Measurements from ENCODE around the gene LTF.
"Not testable (repeated sequence)": the region's sequence is repeated elsewhere in the genome, so short reads cannot be mapped to it uniquely, and the experiment has no call there.

Gene LTF

DNA sequence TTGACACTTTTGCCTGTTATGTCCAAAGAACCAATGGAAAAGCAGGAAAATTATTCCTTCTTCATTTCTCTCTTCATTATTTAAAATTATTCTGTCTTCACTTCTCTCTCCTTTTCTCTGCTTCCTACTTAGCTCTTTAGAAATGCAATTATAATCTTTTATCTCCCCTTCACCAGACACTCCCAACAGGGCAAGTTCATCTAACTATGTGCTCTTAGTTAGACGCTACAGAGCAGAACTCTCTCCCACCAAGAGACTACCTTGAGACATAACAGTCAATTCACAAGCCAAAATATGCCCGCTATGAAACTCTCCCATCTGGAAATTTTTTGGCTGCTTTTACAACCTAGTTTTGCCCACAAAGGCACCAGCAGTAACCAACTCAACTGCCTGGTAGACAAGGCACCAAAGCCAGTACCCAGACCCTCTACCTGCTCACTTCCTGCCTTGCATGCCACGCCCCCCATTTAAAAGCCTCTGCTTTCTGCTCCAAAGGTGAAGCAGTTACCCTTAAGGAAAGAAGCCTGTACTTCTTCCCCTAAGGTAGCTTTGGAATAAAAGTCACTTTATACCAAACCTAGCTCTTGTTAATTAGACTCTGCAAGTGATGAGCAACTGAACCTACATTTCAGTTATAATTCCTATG is 29.5 kb downstream of the LTF start:
- no peak for FAIRE-seq

DNA sequence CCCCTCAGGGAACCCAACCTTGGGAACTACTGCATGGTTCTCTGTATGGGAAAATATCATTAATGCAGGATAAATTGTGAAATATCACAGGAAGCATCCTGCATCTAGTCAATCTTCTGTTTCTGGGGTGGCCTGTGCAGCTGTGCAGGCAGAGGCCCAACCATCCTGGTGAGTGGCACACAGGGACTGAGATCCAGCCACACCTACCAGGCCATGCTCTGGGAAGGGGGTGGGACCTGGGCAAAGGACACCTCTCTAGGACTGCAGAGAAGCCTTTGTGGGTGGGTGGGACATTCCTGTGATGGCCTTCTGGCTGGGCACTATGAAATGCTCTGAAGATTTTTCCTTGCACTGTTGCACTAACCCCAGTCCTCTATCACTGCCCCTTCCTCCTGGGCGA is 30.9 kb downstream of the LTF start:
- no peak for FAIRE-seq

DNA sequence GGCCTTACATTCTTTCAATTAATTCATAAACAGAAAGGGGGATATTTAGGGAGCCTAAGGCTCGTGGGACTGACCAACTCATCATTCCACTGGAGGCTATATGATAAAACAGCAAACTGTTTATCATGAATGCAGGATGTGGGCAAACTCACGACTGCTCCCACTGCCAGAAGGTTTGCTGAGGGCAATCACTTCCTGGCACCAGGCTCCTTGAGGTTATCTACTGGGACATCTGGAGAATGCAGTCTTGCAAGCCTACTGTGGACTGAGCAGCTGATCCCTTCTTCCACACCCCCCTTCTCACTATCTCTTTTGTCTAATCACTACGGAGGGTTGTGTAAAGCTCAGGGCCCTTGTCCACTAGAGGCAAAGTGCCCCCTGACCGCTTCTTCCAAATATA is 31.6 kb downstream of the LTF start:
- FAIRE-seq, result not testable (repeated sequence)

- not testable (repeated sequence) for FAIRE-seq
Measured at GRCh38 chr3:46431905-46432304, 32.8 kb downstream of the LTF start.

DNA sequence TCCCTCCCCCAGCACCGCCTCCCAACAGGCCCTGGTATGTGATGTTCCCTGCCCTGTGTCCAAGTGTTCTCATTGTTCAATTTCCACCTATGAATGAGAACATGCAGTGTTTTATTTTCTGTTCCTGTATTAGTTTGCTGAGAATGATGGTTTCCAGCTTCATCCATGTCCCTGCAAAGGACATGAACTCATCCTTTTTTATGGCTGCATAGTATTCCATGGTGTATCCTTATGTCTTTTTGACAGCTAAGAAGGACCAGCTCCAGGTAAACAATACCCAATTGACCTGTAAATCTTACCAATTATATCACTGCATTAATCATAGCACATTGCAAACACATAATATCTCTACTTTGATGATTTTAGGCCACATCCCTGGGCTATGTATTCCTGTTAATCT is 33.8 kb downstream of the LTF start:
- not testable (repeated sequence) for FAIRE-seq

GRCh38 chr3:46429671-46430070 is 35.0 kb downstream of the LTF start:
- no peak for FAIRE-seq

GRCh38 chr3:46429250-46429649 is 35.5 kb downstream of the LTF start:
- no peak for FAIRE-seq

DNA sequence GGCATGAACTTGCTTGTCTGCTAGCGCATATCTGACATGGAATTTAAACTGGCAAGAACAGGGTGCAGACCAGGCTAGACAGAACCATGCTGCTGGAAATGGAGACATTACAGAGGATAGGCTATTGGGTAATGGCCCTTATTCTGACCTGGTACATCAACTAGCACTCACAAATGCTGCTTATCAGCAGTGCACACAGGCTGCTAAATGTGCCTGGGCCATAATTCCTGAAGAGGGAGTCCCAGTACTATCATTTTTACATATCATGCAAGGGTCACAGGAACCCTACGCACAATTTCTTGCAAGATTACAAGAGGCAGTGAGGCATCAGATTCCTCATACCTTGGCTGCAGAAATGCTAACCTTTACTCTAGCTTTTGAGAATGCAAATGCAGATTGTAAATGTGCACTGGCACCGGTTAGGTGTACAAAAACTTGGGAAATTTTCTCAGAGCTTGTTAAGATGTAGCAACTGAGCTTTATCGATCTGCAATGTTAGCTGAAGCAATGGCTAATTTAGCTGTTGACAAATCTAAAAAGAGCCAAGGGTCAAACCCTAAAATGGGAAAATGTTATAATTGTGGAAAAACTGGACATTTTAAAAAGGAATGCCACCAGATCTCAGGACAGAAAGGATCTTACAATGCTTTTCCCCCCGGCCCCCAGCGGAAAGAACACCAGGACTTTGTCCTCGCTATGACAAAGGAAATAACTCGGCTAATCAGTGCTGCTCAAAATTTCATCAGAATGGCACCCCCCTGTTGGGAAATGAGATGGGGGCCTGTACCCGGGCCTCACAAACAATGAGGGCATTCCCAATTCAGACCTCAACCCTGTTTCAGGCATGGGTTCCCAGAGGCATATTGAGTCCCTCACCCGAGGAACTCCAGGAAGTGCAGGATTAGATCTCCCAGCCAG is 36.5 kb downstream of the LTF start:
- no peak for FAIRE-seq

- not testable (repeated sequence) for FAIRE-seq
Measured at GRCh38 chr3:46427404-46427803, 37.3 kb downstream of the LTF start.

DNA sequence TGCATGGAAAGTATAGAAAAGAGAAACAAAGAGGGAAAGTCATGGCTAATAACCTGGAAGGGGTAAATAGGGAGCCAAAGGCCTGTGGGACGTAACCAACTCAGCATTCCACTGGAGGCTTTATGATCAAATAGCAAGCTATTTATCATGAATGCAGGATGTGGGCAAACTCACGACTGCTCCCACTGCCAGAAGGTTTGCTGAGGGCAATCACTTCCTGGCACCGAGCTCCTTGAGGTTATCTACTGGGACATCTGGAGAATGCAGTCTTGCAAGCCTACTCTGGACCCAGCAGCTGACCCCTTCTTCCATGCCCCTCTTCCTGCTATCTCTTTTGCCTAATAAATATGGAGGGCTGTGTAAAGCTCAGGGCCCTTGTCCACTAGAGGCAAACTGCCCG is 38.2 kb downstream of the LTF start:
- FAIRE-seq, result not testable (repeated sequence)

DNA sequence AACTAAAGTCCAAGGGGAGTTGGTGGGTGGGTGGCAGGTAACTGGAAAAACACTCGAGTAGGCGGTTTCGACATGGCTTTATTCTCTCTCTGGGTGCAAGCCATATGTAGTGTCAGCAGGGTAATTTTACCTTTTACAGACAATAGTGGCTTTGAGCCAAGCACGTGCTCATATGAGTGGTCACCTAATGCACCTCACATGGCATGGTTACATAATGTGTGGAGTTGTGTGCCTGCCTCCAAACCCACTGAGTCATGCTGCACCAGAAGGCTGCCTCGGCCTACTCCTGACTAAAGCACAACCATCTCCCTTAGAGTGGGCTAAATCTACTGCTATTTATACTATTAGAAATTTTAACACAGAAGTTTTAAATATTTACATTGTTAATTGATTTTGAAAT is 41.1 kb downstream of the LTF start:
- FAIRE-seq, result no peak

DNA sequence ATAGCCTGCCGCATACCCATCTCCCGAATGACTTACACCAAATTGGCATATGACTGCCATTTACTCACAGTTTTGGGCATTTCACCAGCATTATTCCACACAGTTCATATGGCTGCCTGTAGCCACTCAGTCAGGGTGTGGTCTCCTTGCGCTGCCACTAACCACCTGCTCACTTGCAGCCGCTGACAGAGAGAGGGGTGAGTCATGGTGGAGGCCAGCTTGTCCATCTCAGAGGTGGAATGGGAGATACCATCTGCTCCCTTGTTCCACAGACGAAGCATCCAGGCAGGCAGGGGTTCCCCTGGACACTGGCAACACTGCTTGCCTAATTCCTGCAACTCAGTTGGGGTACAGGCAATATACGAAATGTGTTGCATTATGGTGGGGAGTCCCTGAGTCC is 42.1 kb downstream of the LTF start:
- FAIRE-seq, result no peak

DNA sequence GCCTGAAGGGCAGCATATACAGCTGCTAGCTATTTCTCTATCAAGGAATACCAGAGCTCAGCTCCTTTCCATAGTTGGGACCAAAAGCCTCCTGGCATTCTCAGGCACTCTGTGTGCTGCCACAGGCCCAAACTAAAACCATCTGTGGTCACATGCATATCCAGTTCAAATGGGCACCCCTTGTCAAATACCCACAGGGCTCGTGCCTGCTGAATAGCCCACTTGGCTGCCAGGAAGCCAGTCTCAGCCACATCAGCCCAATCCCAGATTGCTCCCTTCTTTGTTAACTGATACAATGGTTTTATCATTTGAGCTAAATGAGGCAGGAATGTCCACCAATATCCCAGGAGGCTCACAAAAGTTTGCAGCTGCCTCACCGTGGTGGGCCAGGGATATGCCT is 43.8 kb downstream of the LTF start:
- no peak for FAIRE-seq

- no peak for FAIRE-seq
Measured at GRCh38 chr3:46419816-46420215, 44.9 kb downstream of the LTF start.

DNA sequence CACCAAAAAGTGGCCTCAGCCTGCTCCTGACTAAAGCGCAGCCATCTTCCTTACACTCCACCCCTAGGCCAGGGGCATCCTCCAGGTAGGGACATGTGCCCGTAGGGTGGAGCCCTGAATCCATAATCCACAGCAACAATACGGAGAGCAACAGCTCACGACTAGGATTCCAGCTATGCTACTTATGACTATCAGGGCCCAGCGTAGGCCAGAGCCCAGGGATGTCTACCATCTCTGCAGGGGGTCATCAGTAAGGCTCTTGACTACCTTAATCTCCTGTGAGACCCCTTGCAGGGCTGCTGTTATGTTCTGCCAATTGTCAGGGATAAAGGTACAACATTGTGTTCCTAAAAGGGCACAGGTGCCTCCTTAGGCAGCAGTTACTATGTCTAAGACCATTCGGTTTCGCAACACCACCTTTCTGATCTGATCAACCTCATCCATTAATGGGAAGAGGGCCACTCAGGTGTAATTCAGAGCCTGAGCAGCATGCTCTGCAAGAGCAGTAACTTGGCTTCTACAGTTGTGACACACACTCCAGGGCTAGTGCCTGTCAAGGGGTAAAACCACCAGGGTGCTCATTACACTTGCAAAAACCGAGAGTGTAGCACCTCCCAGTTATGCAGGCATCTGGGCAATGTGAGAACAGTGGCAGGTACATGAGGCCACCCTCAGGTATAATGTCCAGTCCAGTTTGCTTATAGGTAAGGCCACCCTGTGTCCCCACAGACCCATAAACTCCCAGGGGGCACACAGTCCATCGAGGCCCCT is 46.7 kb downstream of the LTF start:
- no peak for FAIRE-seq

GRCh38 chr3:46416811-46417510 is 47.7 kb downstream of the LTF start:
- no peak for FAIRE-seq

GRCh38 chr3:46416125-46416810 is 48.4 kb downstream of the LTF start:
- FAIRE-seq, result no peak

DNA sequence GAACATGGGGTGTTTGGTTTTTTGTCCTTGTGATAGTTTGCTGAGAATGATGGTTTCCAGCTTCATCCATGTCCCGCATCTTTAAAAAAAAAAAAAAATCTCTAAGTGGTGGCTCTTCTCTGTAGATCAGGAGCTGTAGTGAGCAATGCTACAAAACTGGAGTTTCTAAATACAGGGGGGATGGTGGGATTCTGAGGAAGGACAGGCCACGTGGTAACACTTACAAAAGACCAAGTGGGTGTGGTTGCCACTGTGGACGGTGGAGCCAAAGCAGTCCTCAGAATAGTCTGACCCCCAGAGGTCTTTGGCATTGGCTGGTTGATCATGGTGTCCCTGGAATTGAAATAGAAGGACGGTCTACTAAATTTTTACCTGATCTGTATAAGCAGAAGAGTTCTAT is 50.0 kb downstream of the LTF start:
- no peak for FAIRE-seq

DNA sequence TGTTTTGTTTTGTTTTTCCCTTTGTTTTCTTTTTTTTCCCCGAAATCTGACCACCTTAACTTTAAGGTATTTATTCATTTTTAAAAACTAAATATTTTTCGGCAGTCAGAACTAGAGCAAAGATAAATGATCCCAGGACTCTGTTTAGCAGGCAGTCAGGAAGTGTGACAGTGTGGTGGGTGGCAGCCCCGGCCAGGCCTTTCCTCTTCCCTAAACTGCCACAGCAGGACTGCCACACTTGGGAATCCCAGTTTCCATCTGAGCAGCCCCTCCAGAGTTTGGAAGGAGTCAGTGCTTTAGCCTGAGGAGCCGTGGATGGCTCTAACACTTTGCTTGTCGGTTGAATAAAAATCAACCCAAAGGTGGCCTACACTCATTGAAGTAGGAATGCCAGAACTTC is 50.8 kb downstream of the LTF start:
- no peak for FAIRE-seq

DNA sequence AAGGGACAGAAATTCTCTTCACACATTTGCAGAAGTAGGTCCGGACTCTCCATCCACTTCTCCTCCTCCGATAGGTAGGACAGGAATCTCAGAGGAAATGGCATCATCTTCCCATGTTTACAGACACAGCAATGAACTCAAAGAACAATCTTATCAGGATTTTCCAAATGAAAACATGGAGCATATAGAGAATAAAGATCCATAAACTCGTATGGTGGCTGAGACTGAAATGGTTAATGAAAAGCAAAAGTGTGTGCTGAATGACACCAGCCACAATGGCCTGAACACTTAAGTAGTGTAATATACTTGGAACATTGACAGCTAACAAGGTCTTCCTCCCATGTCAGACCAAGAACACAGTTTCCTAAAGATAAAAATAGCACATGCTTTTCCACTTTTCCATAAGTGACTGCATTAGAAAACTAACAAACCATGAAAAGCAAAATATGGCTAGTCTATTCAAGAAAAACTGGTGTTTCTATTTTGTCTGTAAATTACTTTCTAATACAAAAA is 51.9 kb downstream of the LTF start:
- no peak for FAIRE-seq

- FAIRE-seq, result no peak
Measured at GRCh38 chr3:46411271-46411670, 53.4 kb downstream of the LTF start.

- no peak for FAIRE-seq
Measured at GRCh38 chr3:46410669-46411068, 54.0 kb downstream of the LTF start.
